SK-N-SH (cell line): ENCODE data around the gene MRPL36. TPM values are rescaled to one million over a fixed set of nuclear protein-coding genes. Genes with fewer than 3 reads are reported as not detected.

Source experiments
- CTCF ChIA-PET: fragments of 300-600, 350-600 bp; formaldehyde crosslinking; extraction: SDS; loops from one replicate; lab custom pipeline; 2021; lab: Yijun Ruan, JAX
- POLR2A ChIA-PET: fragments of 350-600 bp; sonication (Branson Sonifier 250); formaldehyde crosslinking; extraction: SDS; loops from one replicate; lab custom pipeline; 2020; ENCODE audit warnings: antibody characterized with exemption, inconsistent platforms; lab: Yijun Ruan, JAX
- DNase-seq: peaks from one replicate; pipeline ENCODE4 v3.0.0; 2012
- H2AFZ ChIP-seq: fragments of 200-600 bp; sonication (generic); 2 replicates; pipeline ENCODE4 v1.8.1; 2016; ENCODE audit warnings: antibody characterized with exemption, mild to moderate bottlenecking, low read depth
- H3F3A ChIP-seq: fragments of 200-600 bp; sonication (generic); replicated peaks from 2 replicates; pipeline ENCODE3; 2016; ENCODE audit warnings: antibody characterized with exemption, mild to moderate bottlenecking; ENCODE audit not compliant: insufficient read depth
- H3K27ac ChIP-seq, 2 experiments: fragments of 200-500 bp in 1 of 2; fragments of 200-600 bp in 1 of 2; sonication (Bioruptor generic) in 1 of 2; sonication (generic), shearing (Covaris generic) in 1 of 2; 2 replicates each; pipeline versions ENCODE4 v1.5.1 to v1.6.1; 2014 to 2016; ENCODE audit warnings: low read depth in 2 of 2, inconsistent platforms in 1 of 2, low read length in 1 of 2, mild to moderate bottlenecking in 1 of 2, mixed read lengths in 1 of 2
- H3K27me3 ChIP-seq: fragments of 200-600 bp; sonication (generic), shearing (Covaris generic); 2 replicates; pipeline ENCODE4 v1.6.1; 2016; ENCODE audit warnings: mixed run types; ENCODE audit not compliant: insufficient read depth
- H3K36me3 ChIP-seq, 2 experiments: fragments of 200-500 bp in 1 of 2; fragments of 200-600 bp in 1 of 2; sonication (Bioruptor generic) in 1 of 2; sonication (generic) in 1 of 2; replicated peaks in 1 of 2; 2 replicates each; pipeline versions ENCODE3 to v1.5.1; 2014 to 2016; ENCODE audit warnings: low read length in 1 of 2, mild to moderate bottlenecking in 1 of 2; ENCODE audit not compliant: insufficient read depth in 2 of 2, control insufficient read depth in 1 of 2
- H3K4me1 ChIP-seq, 2 experiments: fragments of 200-500 bp in 1 of 2; fragments of 200-600 bp in 1 of 2; sonication (Bioruptor generic) in 1 of 2; sonication (generic), shearing (Covaris generic) in 1 of 2; 2 replicates each; pipeline versions ENCODE4 v1.5.1 to v1.6.1; 2014 to 2016; ENCODE audit warnings: low read depth in 1 of 2, low read length in 1 of 2, mixed run types in 1 of 2; ENCODE audit not compliant: insufficient read depth in 2 of 2, control insufficient read depth in 1 of 2
- H3K4me2 ChIP-seq: fragments of 200-600 bp; sonication (generic), shearing (Covaris generic); 2 replicates; pipeline ENCODE4 v1.6.1; 2017; ENCODE audit warnings: mixed run types
- H3K4me3 ChIP-seq, 2 experiments: fragments of 200-500 bp in 1 of 2; fragments of 200-600 bp in 1 of 2; sonication (Bioruptor generic) in 1 of 2; sonication (generic), shearing (Covaris generic) in 1 of 2; 2 replicates each; pipeline versions ENCODE4 v1.5.1 to v1.8.1; 2014 to 2016; ENCODE audit warnings: low read depth in 2 of 2, inconsistent platforms in 1 of 2, low read length in 1 of 2, mild to moderate bottlenecking in 1 of 2, mixed read lengths in 1 of 2, moderate library complexity in 1 of 2
- H3K79me2 ChIP-seq: fragments of 200-600 bp; sonication (generic); 2 replicates; pipeline ENCODE4 v1.8.1; 2017; ENCODE audit warnings: mild to moderate bottlenecking; ENCODE audit not compliant: insufficient read depth
- H3K9ac ChIP-seq: fragments of 200-600 bp; sonication (generic); 2 replicates; pipeline ENCODE4 v1.6.1; 2017; ENCODE audit warnings: mixed run types
- H3K9me2 ChIP-seq: fragments of 200-600 bp; sonication (generic); 2 replicates; pipeline ENCODE4 v1.6.1; 2017; ENCODE audit warnings: mixed run types
- H3K9me3 ChIP-seq: fragments of 200-600 bp; sonication (generic); 2 replicates; pipeline ENCODE4 v1.6.1; 2017; ENCODE audit warnings: mixed run types, mild to moderate bottlenecking, moderate library complexity
- H4K20me1 ChIP-seq: fragments of 200-600 bp; sonication (generic); 2 replicates; pipeline ENCODE4 v1.6.1; 2017; ENCODE audit warnings: mild to moderate bottlenecking, mixed run types; ENCODE audit not compliant: insufficient read depth
- EZH2phosphoT487 ChIP-seq: fragments of 200-600 bp; sonication (generic); IDR thresholded peaks from 2 replicates; pipeline ENCODE4 v1.6.1; 2017; ENCODE audit warnings: low read depth, mixed run types, mild to moderate bottlenecking, antibody characterized with exemption, moderate library complexity, borderline replicate concordance
- GABPA ChIP-seq: IDR thresholded peaks from 2 replicates; pipeline ENCODE4 v1.4.0; 2012; ENCODE audit warnings: low read depth, mild to moderate bottlenecking
- GATA2 ChIP-seq: sonication (generic); formaldehyde crosslinking; IDR thresholded peaks from 2 replicates; pipeline ENCODE4 v1.5.0; 2020; ENCODE audit warnings: mild to moderate bottlenecking, missing genetic modification reagents
- JUND ChIP-seq: IDR thresholded peaks from 2 replicates; pipeline ENCODE4 v1.4.0; 2012
- MXI1 ChIP-seq: IDR thresholded peaks from 2 replicates; pipeline ENCODE4 v1.6.1; 2012; ENCODE audit warnings: mild to moderate bottlenecking, low read depth, low read length, improper control_type of control experiment
- NFIC ChIP-seq: IDR thresholded peaks from 2 replicates; pipeline ENCODE4 v1.4.0; 2012; ENCODE audit warnings: borderline replicate concordance
- RCOR1 ChIP-seq: fragments of 150-350 bp; IDR thresholded peaks from 2 replicates; pipeline ENCODE4 v1.6.1; 2017; ENCODE audit warnings: antibody characterized with exemption, low read length
- SIN3A ChIP-seq: IDR thresholded peaks from 2 replicates; pipeline ENCODE4 v1.6.1; 2012; ENCODE audit warnings: low read depth, mild to moderate bottlenecking, low read length, moderate library complexity, borderline replicate concordance
- WGBS: methylation state at CpG from one replicate; pipeline ENCODE4 v1.1.6; 2017; ENCODE audit warnings: low lambda C conversion rate; 5-methylcytosine and 5-hydroxymethylcytosine counted together
- polyA plus RNA-seq, 3 experiments: library from polyadenylated mRNA; depleted of rRNA; stranded (reverse); fragments of >200 nt; gene quantifications; 2 replicates each; pipeline ENCODE4 v1.2.3, GENCODE V29; 2012
- TF ChIP-seq, protein P1 (sequence below): IDR thresholded peaks from 2 replicates; pipeline ENCODE4; 2012
- TF ChIP-seq, protein P2 (sequence below): IDR thresholded peaks from 2 replicates; pipeline ENCODE4 v1.6.1; 2012; ENCODE audit warnings: mild to moderate bottlenecking, low read depth, low read length, moderate library complexity

Gene MRPL36
- polyA plus RNA-seq, 1 of the 3 experiments (the other 2 are of a cell fraction): 78.4 TPM

DNA sequence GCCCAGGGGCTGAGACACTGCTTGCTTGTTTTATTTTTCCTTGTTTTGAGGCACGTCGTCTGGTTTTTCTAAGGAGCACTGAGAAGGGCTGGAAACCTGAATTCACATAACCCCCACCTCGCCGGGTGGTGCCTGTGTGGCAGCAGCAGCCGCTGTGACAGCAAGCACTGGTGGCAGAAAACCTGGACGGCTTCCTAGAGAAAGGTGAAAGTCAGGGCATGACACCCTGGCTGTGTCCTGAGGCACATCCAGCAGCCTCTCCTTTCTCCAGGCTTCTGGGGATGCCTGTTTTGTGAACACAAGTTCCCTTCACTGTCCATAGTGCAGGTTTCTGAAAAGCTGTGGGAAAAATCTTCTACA, 29.2 kb downstream of the MRPL36 start:
- H3K27me3 ChIP-seq: peaks cover 72% of the 10 kb centered on the region
- no peaks in the 10 kb centered on the region for H3F3A ChIP-seq
- no peak for TF ChIP-seq RCOR1
- no peak for TF ChIP-seq GATA2
- TF ChIP-seq MXI1: no peak
- no peak for TF ChIP-seq JUND
- no peak for TF ChIP-seq GABPA
- TF ChIP-seq, protein P1, sequence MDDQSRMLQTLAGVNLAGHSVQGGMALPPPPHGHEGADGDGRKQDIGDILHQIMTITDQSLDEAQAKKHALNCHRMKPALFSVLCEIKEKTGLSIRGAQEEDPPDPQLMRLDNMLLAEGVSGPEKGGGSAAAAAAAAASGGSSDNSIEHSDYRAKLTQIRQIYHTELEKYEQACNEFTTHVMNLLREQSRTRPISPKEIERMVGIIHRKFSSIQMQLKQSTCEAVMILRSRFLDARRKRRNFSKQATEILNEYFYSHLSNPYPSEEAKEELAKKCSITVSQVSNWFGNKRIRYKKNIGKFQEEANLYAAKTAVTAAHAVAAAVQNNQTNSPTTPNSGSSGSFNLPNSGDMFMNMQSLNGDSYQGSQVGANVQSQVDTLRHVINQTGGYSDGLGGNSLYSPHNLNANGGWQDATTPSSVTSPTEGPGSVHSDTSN: no peak
- no peak for TF ChIP-seq NFIC
- no peak for TF ChIP-seq SIN3A
- WGBS: 13% methylated on average over 6 of the region's 6 CpGs
- H3K27ac ChIP-seq: no peak overlapping the region
- POLR2A ChIA-PET: no interaction called here
- H3K9ac ChIP-seq: no peak overlapping the region
- no peak for DNase-seq
- no peaks in the 10 kb centered on the region for H3K36me3 ChIP-seq
- no peak overlapping the region for H2AFZ ChIP-seq
- H3K9me2 ChIP-seq: no peaks in the 10 kb centered on the region
- no peaks in the 10 kb centered on the region for H3K9me3 ChIP-seq
- no peaks in the 10 kb centered on the region for H4K20me1 ChIP-seq
- H3K79me2 ChIP-seq: no peaks in the 10 kb centered on the region
- no peaks in the 10 kb centered on the region for H3K4me1 ChIP-seq
- no peak overlapping the region for H3K4me2 ChIP-seq
- CTCF ChIA-PET: no interaction called here
- no peak overlapping the region for H3K4me3 ChIP-seq

DNA sequence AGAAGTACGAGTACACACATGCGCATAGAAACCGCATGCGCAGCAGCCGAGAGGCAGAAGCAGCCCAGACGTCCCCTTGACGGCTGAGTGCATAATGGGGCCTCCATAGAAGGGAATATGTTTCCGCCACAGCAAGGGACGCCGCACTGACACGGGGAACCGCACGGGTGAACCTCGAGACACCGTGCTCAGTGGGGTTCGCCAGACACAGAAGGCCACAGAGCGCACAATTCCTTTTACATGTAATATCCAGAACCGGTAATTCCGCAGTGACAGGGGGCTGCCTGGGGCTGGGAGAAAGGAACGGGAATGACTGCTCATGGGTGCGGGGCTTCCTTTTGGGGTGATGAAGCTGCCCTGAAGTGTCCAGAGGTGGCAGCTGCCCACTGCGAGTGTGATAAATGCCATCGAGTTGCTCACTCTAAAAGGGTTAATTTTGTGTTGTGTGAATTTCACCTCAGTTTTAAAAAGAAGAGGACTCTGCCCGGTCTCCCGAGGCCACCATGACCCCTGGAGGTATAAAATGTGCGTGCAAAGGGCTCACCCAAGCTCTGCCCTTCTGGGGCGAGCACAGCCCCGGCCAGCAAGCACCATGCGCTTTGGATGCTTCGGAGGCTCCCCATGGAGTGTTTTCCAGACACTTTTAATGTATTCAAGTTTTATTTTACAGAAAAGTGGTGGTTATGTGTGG, 29.7 kb downstream of the MRPL36 start:
- no peaks in the 10 kb centered on the region for H3K79me2 ChIP-seq
- CTCF ChIA-PET: no interaction called here
- POLR2A ChIA-PET: no interaction called here
- no peak overlapping the region for H2AFZ ChIP-seq
- no peaks in the 10 kb centered on the region for H3K36me3 ChIP-seq
- no peaks in the 10 kb centered on the region for H3K9me3 ChIP-seq
- H3K4me1 ChIP-seq: no peaks in the 10 kb centered on the region
- peaks cover 74% of the 10 kb centered on the region for H3K27me3 ChIP-seq
- DNase-seq: no peak
- no peaks in the 10 kb centered on the region for H4K20me1 ChIP-seq
- WGBS: 48% methylated on average over 26 of the region's 30 CpGs
- TF ChIP-seq, protein P2, sequence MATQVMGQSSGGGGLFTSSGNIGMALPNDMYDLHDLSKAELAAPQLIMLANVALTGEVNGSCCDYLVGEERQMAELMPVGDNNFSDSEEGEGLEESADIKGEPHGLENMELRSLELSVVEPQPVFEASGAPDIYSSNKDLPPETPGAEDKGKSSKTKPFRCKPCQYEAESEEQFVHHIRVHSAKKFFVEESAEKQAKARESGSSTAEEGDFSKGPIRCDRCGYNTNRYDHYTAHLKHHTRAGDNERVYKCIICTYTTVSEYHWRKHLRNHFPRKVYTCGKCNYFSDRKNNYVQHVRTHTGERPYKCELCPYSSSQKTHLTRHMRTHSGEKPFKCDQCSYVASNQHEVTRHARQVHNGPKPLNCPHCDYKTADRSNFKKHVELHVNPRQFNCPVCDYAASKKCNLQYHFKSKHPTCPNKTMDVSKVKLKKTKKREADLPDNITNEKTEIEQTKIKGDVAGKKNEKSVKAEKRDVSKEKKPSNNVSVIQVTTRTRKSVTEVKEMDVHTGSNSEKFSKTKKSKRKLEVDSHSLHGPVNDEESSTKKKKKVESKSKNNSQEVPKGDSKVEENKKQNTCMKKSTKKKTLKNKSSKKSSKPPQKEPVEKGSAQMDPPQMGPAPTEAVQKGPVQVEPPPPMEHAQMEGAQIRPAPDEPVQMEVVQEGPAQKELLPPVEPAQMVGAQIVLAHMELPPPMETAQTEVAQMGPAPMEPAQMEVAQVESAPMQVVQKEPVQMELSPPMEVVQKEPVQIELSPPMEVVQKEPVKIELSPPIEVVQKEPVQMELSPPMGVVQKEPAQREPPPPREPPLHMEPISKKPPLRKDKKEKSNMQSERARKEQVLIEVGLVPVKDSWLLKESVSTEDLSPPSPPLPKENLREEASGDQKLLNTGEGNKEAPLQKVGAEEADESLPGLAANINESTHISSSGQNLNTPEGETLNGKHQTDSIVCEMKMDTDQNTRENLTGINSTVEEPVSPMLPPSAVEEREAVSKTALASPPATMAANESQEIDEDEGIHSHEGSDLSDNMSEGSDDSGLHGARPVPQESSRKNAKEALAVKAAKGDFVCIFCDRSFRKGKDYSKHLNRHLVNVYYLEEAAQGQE: no peak
- TF ChIP-seq EZH2phosphoT487: no peak
- no peak overlapping the region for H3K27ac ChIP-seq
- H3K9me2 ChIP-seq: no peaks in the 10 kb centered on the region
- H3K9ac ChIP-seq: no peak overlapping the region
- no peaks in the 10 kb centered on the region for H3F3A ChIP-seq
- H3K4me3 ChIP-seq: no peak overlapping the region
- no peak overlapping the region for H3K4me2 ChIP-seq
